ENCODE measurements around the gene AZIN2.

AZIN2 gene

GRCh38 chr1:33149453-33150190, 68.7 kb downstream of the AZIN2 start:
- DNase-seq (ENCODE audit: low read depth): no peak
- TF ChIP-seq, protein P1, sequence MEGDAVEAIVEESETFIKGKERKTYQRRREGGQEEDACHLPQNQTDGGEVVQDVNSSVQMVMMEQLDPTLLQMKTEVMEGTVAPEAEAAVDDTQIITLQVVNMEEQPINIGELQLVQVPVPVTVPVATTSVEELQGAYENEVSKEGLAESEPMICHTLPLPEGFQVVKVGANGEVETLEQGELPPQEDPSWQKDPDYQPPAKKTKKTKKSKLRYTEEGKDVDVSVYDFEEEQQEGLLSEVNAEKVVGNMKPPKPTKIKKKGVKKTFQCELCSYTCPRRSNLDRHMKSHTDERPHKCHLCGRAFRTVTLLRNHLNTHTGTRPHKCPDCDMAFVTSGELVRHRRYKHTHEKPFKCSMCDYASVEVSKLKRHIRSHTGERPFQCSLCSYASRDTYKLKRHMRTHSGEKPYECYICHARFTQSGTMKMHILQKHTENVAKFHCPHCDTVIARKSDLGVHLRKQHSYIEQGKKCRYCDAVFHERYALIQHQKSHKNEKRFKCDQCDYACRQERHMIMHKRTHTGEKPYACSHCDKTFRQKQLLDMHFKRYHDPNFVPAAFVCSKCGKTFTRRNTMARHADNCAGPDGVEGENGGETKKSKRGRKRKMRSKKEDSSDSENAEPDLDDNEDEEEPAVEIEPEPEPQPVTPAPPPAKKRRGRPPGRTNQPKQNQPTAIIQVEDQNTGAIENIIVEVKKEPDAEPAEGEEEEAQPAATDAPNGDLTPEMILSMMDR (conservative IDR thresholded peaks at IDR 0.05; ENCODE audit: control insufficient read depth, insufficient read depth, low read depth, low read length): no peak

DNA sequence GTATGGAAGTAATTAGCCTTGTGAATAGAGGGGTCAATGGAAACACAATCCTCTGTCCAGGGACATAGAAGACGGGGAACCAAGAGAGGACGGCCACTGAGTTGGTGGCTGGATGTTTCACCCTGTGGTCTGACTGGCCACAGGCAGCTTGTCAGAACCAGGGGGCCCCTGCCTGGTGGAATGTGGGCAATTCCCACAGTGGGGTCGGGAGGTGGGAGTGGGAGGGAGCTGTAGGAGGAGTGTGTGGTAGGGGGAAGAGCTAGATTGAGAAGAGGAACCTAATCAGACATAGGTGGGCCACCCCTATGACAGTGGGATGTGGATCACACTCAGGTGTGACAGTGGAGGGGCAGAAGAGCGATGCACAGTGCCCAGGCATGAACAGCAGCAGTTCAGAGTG, 69.6 kb downstream of the AZIN2 start:
- no peak for DNase-seq (ENCODE audit: low read depth)
- TF ChIP-seq, protein P1 (conservative IDR thresholded peaks at IDR 0.05; ENCODE audit: control insufficient read depth, insufficient read depth, low read depth, low read length): no peak
- H3K4me3 ChIP-seq (ENCODE audit: control insufficient read depth, low read depth, low read length): no peak overlapping the region

More at GRCh38 chr1:33149453-33150190, 68.7 kb downstream of the AZIN2 start:
- H3K4me3 ChIP-seq (ENCODE audit: control insufficient read depth, low read depth, low read length): no peak overlapping the region

GRCh38 chr1:33151116-33151515, 70.2 kb downstream of the AZIN2 start:
- TF ChIP-seq, protein P1 (conservative IDR thresholded peaks at IDR 0.05; ENCODE audit: control insufficient read depth, insufficient read depth, low read depth, low read length): no peak
- no peak for DNase-seq (ENCODE audit: low read depth)
- H3K4me3 ChIP-seq (ENCODE audit: control insufficient read depth, low read depth, low read length): no peak overlapping the region

DNA sequence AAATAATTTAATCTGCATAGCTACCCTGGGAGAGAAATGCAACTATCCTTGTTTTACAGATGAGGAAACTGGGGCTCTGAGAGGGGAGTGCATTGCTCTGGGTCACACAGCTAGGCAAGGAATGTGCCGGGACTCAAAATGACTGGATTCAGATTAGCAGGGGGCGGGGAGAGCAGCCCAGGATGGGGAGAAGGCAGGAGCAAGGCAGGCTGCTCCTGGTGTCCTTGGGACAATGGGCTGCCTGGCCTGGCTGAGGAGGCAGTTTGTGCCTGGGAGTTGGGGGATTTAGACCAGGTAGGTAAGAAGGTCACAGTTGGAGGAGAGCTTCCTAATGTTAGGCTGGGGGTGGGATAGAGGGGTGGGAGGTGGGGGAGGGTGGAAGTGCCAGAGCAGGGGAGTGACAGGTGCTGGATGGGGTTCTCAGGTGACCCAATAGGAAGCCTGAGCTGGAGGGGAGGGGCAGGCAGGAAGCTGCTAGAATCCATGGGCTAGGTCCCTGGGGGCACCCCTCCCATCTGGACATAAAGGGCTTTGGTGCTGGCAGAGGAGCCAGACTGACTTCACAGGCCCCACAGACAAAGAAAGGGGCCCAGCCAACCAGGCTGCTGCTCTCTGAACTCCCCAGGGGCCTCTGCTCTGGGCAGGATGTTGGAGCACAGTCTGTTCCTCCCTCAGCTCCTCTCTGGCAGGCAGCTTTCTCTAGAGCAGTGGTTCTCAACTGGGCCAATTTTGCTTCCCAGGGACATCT, 71.9 kb downstream of the AZIN2 start:
- DNase-seq (ENCODE audit: low read depth): peak; percentile 78
- no peak overlapping the region for H3K4me3 ChIP-seq (ENCODE audit: control insufficient read depth, low read depth, low read length)

GRCh38 chr1:33153650-33154049, 72.7 kb downstream of the AZIN2 start:
- TF ChIP-seq, protein P1 (conservative IDR thresholded peaks at IDR 0.05; ENCODE audit: control insufficient read depth, insufficient read depth, low read depth, low read length): no peak
- no peak overlapping the region for H3K4me3 ChIP-seq (ENCODE audit: control insufficient read depth, low read depth, low read length)
- DNase-seq (ENCODE audit: low read depth): no peak

More for the DNA sequence above, 71.9 kb downstream of the AZIN2 start:
- TF ChIP-seq, protein P1 (conservative IDR thresholded peaks at IDR 0.05; ENCODE audit: control insufficient read depth, insufficient read depth, low read depth, low read length): no peak

DNA sequence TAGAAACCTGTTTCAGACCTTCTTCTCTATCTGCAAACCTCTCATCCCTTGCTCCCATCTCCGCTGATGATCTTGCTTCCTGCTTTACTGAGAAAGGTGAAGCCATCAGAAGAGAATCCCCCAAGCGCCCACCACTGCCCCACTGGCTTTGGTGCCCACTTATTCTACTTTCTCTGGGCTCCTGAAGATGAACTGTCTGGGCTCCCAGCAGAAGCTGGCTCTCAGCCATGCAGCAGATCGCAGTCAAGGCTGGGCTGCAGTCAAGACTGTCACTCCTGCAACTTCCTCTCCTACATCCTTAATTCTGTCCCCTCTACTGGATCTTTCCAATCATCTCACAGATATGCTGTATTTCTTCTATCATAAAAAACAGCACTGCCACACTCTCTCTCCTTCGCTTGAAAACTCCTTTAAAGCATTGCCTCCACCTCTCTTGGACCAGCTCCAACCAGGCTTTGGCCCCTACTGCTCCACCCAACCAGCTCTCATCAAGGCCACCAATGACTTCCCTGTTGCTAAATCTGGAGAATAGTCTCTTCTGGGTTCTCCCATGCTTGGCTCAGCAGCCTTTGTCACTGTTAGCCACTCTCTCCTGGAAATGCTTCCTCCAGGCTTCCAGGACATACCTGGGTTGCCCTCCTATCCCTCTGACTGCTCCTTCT, 75.1 kb downstream of the AZIN2 start:
- H3K4me3 ChIP-seq (ENCODE audit: control insufficient read depth, low read depth, low read length): no peak overlapping the region
- TF ChIP-seq, protein P1 (conservative IDR thresholded peaks at IDR 0.05; ENCODE audit: control insufficient read depth, insufficient read depth, low read depth, low read length): no peak
- DNase-seq (ENCODE audit: low read depth): no peak
